GM04503 (cell line): ENCODE data around the gene KIF6.

Experiments
- DNase-seq: peaks from one replicate; pipeline ENCODE4 v3.0.0-alpha.2; 2012; ENCODE audit warnings: low read depth

Gene KIF6

DNA sequence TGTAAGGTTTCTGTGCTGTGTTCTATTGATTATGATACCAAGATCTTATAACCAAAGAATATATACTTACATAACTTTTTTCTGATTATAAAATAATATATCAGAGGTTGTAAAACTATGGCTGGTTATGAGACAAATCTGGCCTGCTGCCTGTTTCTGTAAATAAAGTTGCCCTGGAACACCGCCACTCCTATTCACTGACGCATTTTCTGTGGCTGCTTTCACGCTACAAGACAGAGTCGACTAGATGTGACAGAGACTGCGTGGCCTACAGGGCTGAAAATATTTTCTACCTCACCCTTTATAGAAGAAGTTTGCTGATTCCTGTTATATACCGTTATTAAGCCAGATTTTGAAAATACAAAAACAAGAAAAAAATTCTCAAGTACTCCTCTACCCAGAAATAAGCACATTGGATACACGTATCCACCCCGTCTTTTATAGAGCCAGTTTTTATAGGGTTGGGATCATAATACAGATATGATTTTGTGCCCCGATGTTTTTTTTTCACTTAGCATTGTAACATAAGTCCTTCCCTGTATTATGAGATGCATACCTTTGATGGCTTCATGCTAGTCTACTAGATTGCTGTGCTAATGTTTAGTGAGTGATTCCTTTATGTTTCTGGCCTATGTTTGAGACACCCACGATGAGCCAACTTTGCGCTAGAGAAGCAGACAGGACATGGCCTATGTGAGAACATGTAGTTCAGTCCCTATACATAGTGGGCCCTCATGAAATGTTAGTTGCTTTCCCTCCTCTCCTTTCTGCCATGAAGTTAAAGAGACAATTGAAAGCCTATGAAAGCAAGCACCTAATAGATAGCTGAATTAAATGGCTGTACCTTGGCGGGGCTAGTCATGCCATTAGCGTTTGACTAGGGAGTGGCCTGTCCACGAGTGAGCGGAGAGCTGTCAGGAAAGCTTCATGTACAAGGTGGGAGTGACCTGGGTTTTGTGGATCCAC lies 304.6 kb downstream of the KIF6 start:
- no peak for DNase-seq

DNA sequence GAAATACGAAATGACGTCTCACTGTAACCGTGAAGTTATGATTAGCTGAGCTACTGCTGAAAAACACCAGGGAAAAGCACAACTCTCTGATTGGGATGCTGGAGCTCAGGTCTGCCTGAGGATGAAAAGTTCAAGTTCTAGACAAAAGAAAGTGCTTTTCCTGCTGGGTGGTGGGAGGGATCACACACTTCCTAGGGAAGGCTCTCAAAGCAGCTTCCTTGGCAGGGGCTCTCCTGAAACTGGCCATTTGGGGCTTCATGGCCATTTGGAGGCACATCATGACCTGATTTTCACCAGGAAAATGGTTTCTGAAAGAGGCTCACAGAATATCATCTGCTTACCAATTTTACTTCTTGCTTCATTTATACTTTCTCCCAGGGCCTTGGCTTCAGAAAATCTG lies 305.6 kb downstream of the KIF6 start:
- DNase-seq, result no peak

DNA sequence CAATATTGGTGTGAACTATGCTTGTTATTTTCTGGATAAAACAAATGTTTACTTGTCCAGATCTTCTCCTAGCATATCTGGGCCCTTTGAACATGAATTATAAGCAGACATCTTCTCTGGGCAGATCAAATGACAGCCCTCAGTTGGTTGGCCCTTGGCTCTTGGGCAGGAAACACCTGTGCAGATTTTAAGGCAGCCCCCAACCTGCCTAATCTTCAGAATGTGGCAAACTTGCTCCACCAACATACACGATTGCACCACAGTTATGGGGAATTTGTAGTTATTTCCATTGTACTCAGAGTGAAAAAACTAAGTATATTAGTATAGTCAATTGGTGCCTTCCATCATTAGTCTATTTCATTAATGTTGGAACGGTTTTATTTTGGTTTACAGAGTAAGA lies 307.8 kb downstream of the KIF6 start:
- DNase-seq, result no peak

DNA sequence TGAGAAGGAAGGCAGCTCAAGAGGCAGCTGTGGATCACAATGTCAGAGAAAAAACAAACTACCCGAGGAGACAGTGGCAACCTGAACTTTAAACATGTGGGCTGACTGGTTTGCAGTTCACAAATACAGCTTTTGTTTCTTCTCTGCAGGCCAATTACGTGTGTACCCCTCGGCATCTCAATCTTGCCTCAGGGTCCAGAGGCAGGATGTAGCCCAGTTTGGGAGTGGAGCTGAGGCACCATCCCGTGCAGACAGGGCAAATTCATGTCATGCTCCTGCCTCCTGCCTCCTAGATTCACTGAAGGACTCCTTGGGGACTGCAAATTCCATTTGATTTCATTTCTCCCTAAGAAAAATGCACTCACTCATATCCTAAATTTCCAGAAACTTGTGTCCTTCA lies 308.5 kb downstream of the KIF6 start:
- peak; percentile 93 for DNase-seq

GRCh38 chr6:39416026-39416425 lies 309.2 kb downstream of the KIF6 start:
- no peak for DNase-seq

GRCh38 chr6:39415482-39415881 lies 309.7 kb downstream of the KIF6 start:
- no peak for DNase-seq

DNA sequence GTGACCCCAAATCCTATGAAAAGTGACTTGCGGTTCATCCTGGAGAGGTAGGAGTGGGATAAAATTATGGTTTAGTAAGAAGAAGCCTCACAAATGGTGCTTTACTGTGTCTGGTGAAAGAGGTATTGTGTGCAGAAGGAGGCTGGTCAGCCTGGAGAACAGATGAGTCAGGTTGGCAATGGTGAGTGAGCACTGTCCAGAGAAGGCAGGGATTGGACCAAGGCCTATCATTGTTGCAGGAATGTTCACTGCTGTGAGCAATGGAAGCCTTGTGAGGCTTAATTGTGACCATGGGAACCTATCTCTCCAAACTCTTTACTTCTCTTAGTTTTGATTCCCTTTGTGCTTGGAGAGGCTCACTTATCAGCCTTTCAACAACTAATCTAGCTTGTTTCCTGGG lies 313.7 kb downstream of the KIF6 start:
- DNase-seq, result no peak

DNA sequence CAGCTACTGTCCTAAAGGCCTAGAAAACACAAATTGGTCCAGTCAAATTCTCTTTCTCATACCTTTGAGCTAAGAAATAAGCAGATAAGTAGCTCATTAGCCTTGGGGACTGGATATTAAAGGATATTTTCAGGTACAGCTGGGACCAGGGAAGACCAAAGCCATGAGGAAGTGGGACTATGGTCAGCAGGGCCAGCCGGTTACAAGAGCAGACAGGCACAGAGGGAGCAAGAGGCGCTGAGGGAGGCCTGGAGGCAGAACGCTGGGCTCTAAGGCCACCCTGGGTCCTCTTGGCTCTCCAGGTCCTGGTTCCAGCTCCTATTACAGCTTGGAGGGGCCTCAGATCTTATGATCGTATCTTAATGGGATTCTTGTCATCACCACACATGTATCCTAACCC lies 314.2 kb downstream of the KIF6 start:
- DNase-seq, result no peak

GRCh38 chr6:39409889-39410288 lies 315.3 kb downstream of the KIF6 start:
- no peak for DNase-seq

DNA sequence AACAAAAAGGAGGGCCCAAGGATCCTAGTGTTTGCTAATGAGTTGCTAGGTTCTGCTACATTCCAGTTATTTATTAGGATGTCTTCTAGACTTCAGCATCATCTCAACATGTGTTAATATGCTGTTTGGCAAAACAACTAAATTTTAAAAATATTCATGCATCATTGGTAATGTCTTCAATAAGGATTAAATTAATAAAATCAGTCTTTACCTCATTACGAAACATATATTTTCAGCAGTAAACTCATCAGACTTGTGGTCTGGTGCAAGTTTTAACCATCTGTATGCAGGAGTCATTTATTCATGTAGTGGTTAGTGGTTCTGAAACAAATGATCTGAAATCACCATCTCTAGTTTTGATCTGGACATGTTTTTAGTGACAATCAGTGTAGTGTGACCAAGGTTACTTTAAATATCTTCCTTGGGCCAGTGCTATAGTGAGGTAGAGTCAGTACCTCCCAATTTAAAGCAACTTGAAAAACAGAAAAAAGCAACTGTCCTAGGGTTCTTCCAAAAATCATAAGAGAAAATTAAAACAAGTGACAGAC lies 317.7 kb downstream of the KIF6 start:
- no peak for DNase-seq

- no peak for DNase-seq
Observed at GRCh38 chr6:39404312-39404711, 320.9 kb downstream of the KIF6 start.

GRCh38 chr6:39403304-39403703 lies 321.9 kb downstream of the KIF6 start:
- DNase-seq, result no peak

- DNase-seq, result peak; percentile 91
Observed at GRCh38 chr6:39402239-39402751, 322.9 kb downstream of the KIF6 start.

DNA sequence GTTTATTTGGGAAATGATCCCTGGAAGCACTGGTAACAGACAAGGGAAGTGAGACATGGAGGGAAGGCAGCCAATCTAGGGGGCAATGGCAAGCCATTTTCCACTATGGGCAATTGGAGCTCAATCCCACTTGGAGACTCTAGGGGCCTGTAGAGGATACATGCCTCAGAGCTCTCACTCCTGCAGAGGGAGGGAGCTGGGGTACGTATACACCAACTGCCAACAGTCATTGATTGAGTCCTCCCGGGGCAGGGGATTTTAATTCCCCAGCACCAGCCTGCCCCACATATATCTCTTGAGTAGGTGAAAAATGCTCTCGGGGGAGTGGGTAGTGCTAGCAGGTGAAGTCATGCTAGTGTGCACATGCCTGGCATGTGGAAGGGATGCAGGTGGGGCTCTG lies 323.8 kb downstream of the KIF6 start:
- no peak for DNase-seq

GRCh38 chr6:39400026-39400425 lies 325.2 kb downstream of the KIF6 start:
- no peak for DNase-seq

GRCh38 chr6:39396854-39397253 lies 328.4 kb downstream of the KIF6 start:
- no peak for DNase-seq

- DNase-seq, result no peak
Observed at GRCh38 chr6:39393075-39393474, 332.1 kb downstream of the KIF6 start.

DNA sequence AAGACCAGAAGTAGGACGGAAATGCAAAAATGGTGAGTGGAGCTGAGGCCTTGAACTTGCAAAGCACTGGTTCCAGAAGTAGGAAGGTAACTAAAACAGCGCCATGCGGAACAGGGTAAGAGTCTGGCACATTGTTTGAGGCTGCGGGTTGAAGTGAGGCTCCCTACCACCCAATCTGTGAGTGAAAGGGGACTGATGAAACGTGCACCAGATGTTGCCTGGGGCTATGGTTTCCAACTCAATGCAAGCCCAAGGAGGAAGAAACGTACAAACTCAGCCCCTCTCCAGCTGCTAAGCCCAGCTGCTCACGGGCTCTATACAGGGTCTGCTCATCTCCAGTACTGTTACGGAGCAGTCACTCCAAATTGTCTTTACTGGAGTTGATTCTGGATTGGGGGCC lies 334.0 kb downstream of the KIF6 start:
- no peak for DNase-seq

GRCh38 chr6:39389484-39389767 lies 335.8 kb downstream of the KIF6 start:
- no peak for DNase-seq

- no peak for DNase-seq
Observed at GRCh38 chr6:39388606-39389483, 336.4 kb downstream of the KIF6 start.

GRCh38 chr6:39387785-39388184 lies 337.4 kb downstream of the KIF6 start:
- DNase-seq, result no peak

GRCh38 chr6:39386487-39386886 lies 338.7 kb downstream of the KIF6 start:
- no peak for DNase-seq
